Caco-2 (cell line): ENCODE measurements around the gene ABCC9. TPM values are rescaled to one million over a fixed set of nuclear protein-coding genes. Genes with fewer than 3 reads are reported as not detected.

Experiments
- BruUV-seq: library from RNA; stranded (reverse); fragments of 400-500 nt; replicated peaks from 2 replicates; lab custom pipeline; 2021; lab: Mats Ljungman, UMichigan
- CTCF ChIA-PET: fragments of 300-600 bp; sonication (Branson Sonifier 250); formaldehyde crosslinking; loops from one replicate; lab custom pipeline; 2022; ENCODE audit warnings: antibody characterized with exemption; lab: Charles Lee
- POLR2A ChIA-PET: fragments of 300-600 bp; sonication (Branson Sonifier 250); formaldehyde crosslinking; loops from one replicate; lab custom pipeline; 2022; ENCODE audit warnings: antibody characterized with exemption; lab: Charles Lee
- DNase-seq, 2 experiments: peaks; one replicate each; pipeline versions ENCODE4 v3.0.0 to v3.0.0-alpha.2; 2020 to 2022
- H3K27me3 ChIP-seq: replicated peaks from 2 replicates; pipeline ENCODE4 v1.6.0; 2011; ENCODE audit warnings: low read length; ENCODE audit not compliant: control insufficient read depth, insufficient read depth
- H3K36me3 ChIP-seq: 2 replicates; pipeline ENCODE4 v1.5.1; 2011; ENCODE audit warnings: low read length; ENCODE audit not compliant: control insufficient read depth, insufficient read depth
- H3K4me1 ChIP-seq: fragments of 250-450 bp; sonication (Bioruptor Pico); 2 replicates; pipeline ENCODE4 v1.5.1; 2020; ENCODE audit warnings: mild to moderate bottlenecking
- H3K4me3 ChIP-seq: 2 replicates; pipeline ENCODE4 v1.5.1; 2011; ENCODE audit warnings: low read depth, mild to moderate bottlenecking, control low read depth, low read length
- H3K9me3 ChIP-seq: fragments of 250-450 bp; sonication (Bioruptor Pico); 2 replicates; pipeline ENCODE4 v1.5.1; 2020; ENCODE audit warnings: mild to moderate bottlenecking, moderate library complexity
- H3K27ac Mint-ChIP-seq: one replicate; pipeline ENCODE4 v1.8.0; 2022; ENCODE audit warnings: mixed read lengths; ENCODE audit not compliant: unreplicated experiment
- H3K27me3 Mint-ChIP-seq: one replicate; pipeline ENCODE4 v1.8.0; 2022; ENCODE audit warnings: mixed read lengths; ENCODE audit not compliant: insufficient read depth, unreplicated experiment
- H3K36me3 Mint-ChIP-seq: one replicate; pipeline ENCODE4 v1.8.0; 2022; ENCODE audit warnings: mild to moderate bottlenecking, mixed read lengths; ENCODE audit not compliant: insufficient read depth, unreplicated experiment
- H3K4me1 Mint-ChIP-seq: one replicate; pipeline ENCODE4 v1.8.0; 2022; ENCODE audit warnings: low read depth, mixed read lengths; ENCODE audit not compliant: unreplicated experiment
- H3K4me3 Mint-ChIP-seq: one replicate; pipeline ENCODE4 v1.8.0; 2022; ENCODE audit warnings: mild to moderate bottlenecking, moderate library complexity, mixed read lengths; ENCODE audit not compliant: unreplicated experiment
- H3K9me3 Mint-ChIP-seq: one replicate; pipeline ENCODE4 v1.8.0; 2022; ENCODE audit warnings: mixed read lengths; ENCODE audit not compliant: unreplicated experiment
- CTCF ChIP-seq, 2 experiments: fragments of 200-600 bp in 1 of 2; IDR thresholded peaks; 1 replicate in 1 of 2; 2 replicates in 1 of 2; pipeline versions ENCODE4 v1.5.1 to v1.8.0; 2011 to 2022; ENCODE audit warnings: antibody characterized with exemption in 1 of 2, control low read depth in 1 of 2, inconsistent platforms in 1 of 2, low read depth in 1 of 2, low read length in 1 of 2, mild to moderate bottlenecking in 1 of 2, moderate library complexity in 1 of 2; ENCODE audit not compliant: insufficient read depth in 1 of 2, severe bottlenecking in 1 of 2, unreplicated experiment in 1 of 2
- intact Hi-C: fragments of 100-400 bp; cut with micrococcal nuclease; formaldehyde crosslinking; loops from one replicate; pipeline ENCODE4 v1.10.0; 2022; ENCODE audit not compliant: unreplicated experiment
- total RNA-seq: library from RNA; stranded (reverse); gene quantifications from 2 replicates; pipeline ENCODE4 v1.2.3, GENCODE V29; 2022

ABCC9 gene
- total RNA-seq, 1 experiment from 2014 or later, result 130 TPM

- Histone ChIP-seq H3K4me1 (peaks cover 9% of the 10 kb centered on the region), H3K36me3 (no peaks in the 10 kb centered on the region), H3K4me3 (no peak overlapping the region), H3K27me3 (no peaks in the 10 kb centered on the region), H3K9me3 (no peaks in the 10 kb centered on the region)
- POLR2A ChIA-PET, result no interaction called here
- DNase-seq, result peak in 1 of 2 experiments; percentile 16
- Mint-ChIP-seq H3K4me1 (peaks cover 10% of the 10 kb centered on the region), H3K9me3 (peaks cover 6% of the 10 kb centered on the region), H3K4me3 (no peak overlapping the region), H3K36me3 (no peaks in the 10 kb centered on the region), H3K27me3 (no peaks in the 10 kb centered on the region), H3K27ac (peak overlapping the region; percentile 1)
- no peak for TF ChIP-seq CTCF (IDR thresholded peaks at IDR 0.05; ENCODE audit: insufficient read depth in 1 of 2, low read depth in 1 of 2, low read length in 1 of 2, severe bottlenecking in 1 of 2, unreplicated experiment in 1 of 2)
- BruUV-seq, result no TSS peak
- intact Hi-C loops, result loop anchor here (1.0 kb wide), 1 partner anchor 32 kb away; no protein-coding TSS in a partner anchor
- CTCF ChIA-PET, result no interaction called here
Observed at GRCh38 chr12:21971344-21971743, 30.1 kb upstream of the ABCC9 start.

GRCh38 chr12:21962821-21963220 lies 21.6 kb upstream of the ABCC9 start:
- DNase-seq, result no peak
- H3K36me3 ChIP-seq, result no peaks in the 10 kb centered on the region
- Mint-ChIP-seq H3K36me3 (no peaks in the 10 kb centered on the region), H3K4me3 (no peak overlapping the region), H3K27ac (no peak overlapping the region), H3K9me3 (peaks cover 28% of the 10 kb centered on the region), H3K4me1 (peaks cover 7% of the 10 kb centered on the region), H3K27me3 (no peaks in the 10 kb centered on the region)
- ChIA-PET CTCF (no interaction called here), POLR2A (no interaction called here)
- no TSS peak for BruUV-seq
- TF ChIP-seq CTCF (IDR thresholded peaks at IDR 0.05; ENCODE audit: insufficient read depth in 1 of 2, low read depth in 1 of 2, low read length in 1 of 2, severe bottlenecking in 1 of 2, unreplicated experiment in 1 of 2), result no peak
- no peaks in the 10 kb centered on the region for H3K27me3 ChIP-seq
- peaks cover 23% of the 10 kb centered on the region for H3K9me3 ChIP-seq
- no peaks in the 10 kb centered on the region for H3K4me1 ChIP-seq
- H3K4me3 ChIP-seq, result no peak overlapping the region
- intact Hi-C loops, result no loop called here

GRCh38 chr12:21962236-21962635 lies 21.0 kb upstream of the ABCC9 start:
- intact Hi-C loops, result no loop called here
- H3K27me3 ChIP-seq, result no peaks in the 10 kb centered on the region
- POLR2A ChIA-PET, result no interaction called here
- BruUV-seq, result no TSS peak
- peaks cover 7% of the 10 kb centered on the region for H3K4me1 Mint-ChIP-seq
- H3K36me3 ChIP-seq, result no peaks in the 10 kb centered on the region
- CTCF ChIA-PET, result no interaction called here
- no peaks in the 10 kb centered on the region for H3K4me1 ChIP-seq
- TF ChIP-seq CTCF (IDR thresholded peaks at IDR 0.05; ENCODE audit: insufficient read depth in 1 of 2, low read depth in 1 of 2, low read length in 1 of 2, severe bottlenecking in 1 of 2, unreplicated experiment in 1 of 2), result no peak
- no peak for DNase-seq
- no peak overlapping the region for H3K4me3 ChIP-seq
- H3K4me3 Mint-ChIP-seq, result no peak overlapping the region
- H3K27me3 Mint-ChIP-seq, result no peaks in the 10 kb centered on the region
- H3K9me3 Mint-ChIP-seq, result peaks cover 28% of the 10 kb centered on the region
- H3K36me3 Mint-ChIP-seq, result no peaks in the 10 kb centered on the region
- H3K27ac Mint-ChIP-seq, result no peak overlapping the region
- peaks cover 23% of the 10 kb centered on the region for H3K9me3 ChIP-seq
